HEK293 (cell line): ENCODE data around the gene RRBP1.

ENCODE experiments used
- CTCF ChIA-PET: fragments of 350-600 bp; formaldehyde crosslinking; extraction: SDS; loops from one replicate; lab custom pipeline; 2021; ENCODE audit warnings: antibody characterized with exemption; lab: Yijun Ruan, JAX
- POLR2A ChIA-PET: fragments of 300-600 bp; formaldehyde crosslinking; extraction: SDS; loops from one replicate; lab custom pipeline; 2020; ENCODE audit warnings: antibody characterized with exemption, inconsistent platforms; lab: Yijun Ruan, JAX
- H3K27ac ChIP-seq: fragments of 200-500 bp; sonication (Bioruptor generic); 2 replicates; pipeline ENCODE4 v1.5.1; 2014; ENCODE audit warnings: low read depth, low read length, control low read depth, inconsistent platforms; ENCODE audit errors: extremely low read depth
- H3K36me3 ChIP-seq, 2 experiments: fragments of 200-500 bp in 1 of 2; sonication (Bioruptor generic) in 1 of 2; 1 replicate in 1 of 2; 2 replicates in 1 of 2; pipeline ENCODE4 v1.5.1; 2014 to 2017; ENCODE audit warnings: inconsistent platforms in 2 of 2, low read length in 2 of 2; ENCODE audit not compliant: control insufficient read depth in 2 of 2, insufficient read depth in 1 of 2
- H3K4me1 ChIP-seq: fragments of 200-500 bp; sonication (Bioruptor generic); 2 replicates; pipeline ENCODE4 v1.5.1; 2014; ENCODE audit warnings: mild to moderate bottlenecking, low read length, inconsistent platforms; ENCODE audit not compliant: control insufficient read depth, insufficient read depth
- H3K4me3 ChIP-seq: 2 replicates; pipeline ENCODE4 v1.5.1; 2011; ENCODE audit warnings: low read depth, mild to moderate bottlenecking, control low read depth, low read length, moderate library complexity
- H3K9me3 ChIP-seq: fragments of 200-500 bp; sonication (Bioruptor generic); 2 replicates; pipeline ENCODE4 v1.5.1; 2014; ENCODE audit warnings: low read depth, low read length, inconsistent platforms; ENCODE audit not compliant: control insufficient read depth, insufficient read depth
- GFI1B ChIP-seq: fragments of 450-650 bp; formaldehyde crosslinking; IDR thresholded peaks from 2 replicates; pipeline ENCODE4 v1.5.1; 2016; ENCODE audit warnings: missing biosample characterization, missing genetic modification characterization
- PRDM4 ChIP-seq: fragments of 450-650 bp; formaldehyde crosslinking; IDR thresholded peaks from 2 replicates; pipeline ENCODE4 v1.5.1; 2017; ENCODE audit warnings: missing biosample characterization, missing genetic modification characterization
- SCRT2 ChIP-seq: fragments of 450-650 bp; formaldehyde crosslinking; IDR thresholded peaks from 2 replicates; pipeline ENCODE4 v1.5.1; 2016; ENCODE audit warnings: missing biosample characterization, missing genetic modification characterization
- SETDB1 ChIP-seq: IDR thresholded peaks from one replicate; pipeline ENCODE4 v1.6.1; 2017; ENCODE audit warnings: mild to moderate bottlenecking, low read length, moderate library complexity, mixed read lengths; ENCODE audit not compliant: insufficient read length
- SP3 ChIP-seq: fragments of 450-650 bp; formaldehyde crosslinking; IDR thresholded peaks from 2 replicates; pipeline ENCODE4 v1.5.1; 2016; ENCODE audit warnings: missing biosample characterization, missing genetic modification characterization
- SP7 ChIP-seq: fragments of 450-650 bp; formaldehyde crosslinking; IDR thresholded peaks from 2 replicates; pipeline ENCODE4 v1.5.1; 2016; ENCODE audit warnings: missing biosample characterization, missing genetic modification characterization
- YY1 ChIP-seq: fragments of 450-650 bp; formaldehyde crosslinking; IDR thresholded peaks from 2 replicates; pipeline ENCODE4 v1.5.1; 2018; ENCODE audit warnings: missing biosample characterization, missing genetic modification characterization
- ZBTB17 ChIP-seq: fragments of 450-650 bp; formaldehyde crosslinking; IDR thresholded peaks from 2 replicates; pipeline ENCODE4 v1.5.1; 2016; ENCODE audit warnings: missing biosample characterization, missing genetic modification characterization
- ZBTB26 ChIP-seq: fragments of 450-650 bp; formaldehyde crosslinking; optimal IDR thresholded peaks from 2 replicates; pipeline ENCODE3; 2016; ENCODE audit warnings: missing biosample characterization, mild to moderate bottlenecking, missing genetic modification characterization
- ZFP3 ChIP-seq: fragments of 450-650 bp; formaldehyde crosslinking; IDR thresholded peaks from 2 replicates; pipeline ENCODE4 v1.5.1; 2016; ENCODE audit warnings: low read depth, missing biosample characterization, missing genetic modification characterization
- ZIC2 ChIP-seq: fragments of 450-650 bp; formaldehyde crosslinking; IDR thresholded peaks from 2 replicates; pipeline ENCODE4 v1.5.1; 2016; ENCODE audit warnings: missing biosample characterization, missing genetic modification characterization
- ZNF121 ChIP-seq: fragments of 450-650 bp; formaldehyde crosslinking; IDR thresholded peaks from 2 replicates; pipeline ENCODE4 v1.5.1; 2016; ENCODE audit warnings: missing biosample characterization, missing genetic modification characterization
- ZNF169 ChIP-seq: fragments of 450-650 bp; formaldehyde crosslinking; IDR thresholded peaks from 2 replicates; pipeline ENCODE4 v1.5.1; 2016; ENCODE audit warnings: missing biosample characterization, missing genetic modification characterization
- ZNF19 ChIP-seq: fragments of 450-650 bp; formaldehyde crosslinking; IDR thresholded peaks from 2 replicates; pipeline ENCODE4; 2016; ENCODE audit warnings: missing biosample characterization, missing genetic modification characterization, low read depth
- ZNF391 ChIP-seq: fragments of 450-650 bp; formaldehyde crosslinking; IDR thresholded peaks from 2 replicates; pipeline ENCODE4 v1.5.1; 2016; ENCODE audit warnings: low read depth, missing biosample characterization, missing genetic modification characterization, borderline replicate concordance
- ZNF404 ChIP-seq: fragments of 450-650 bp; formaldehyde crosslinking; IDR thresholded peaks from 2 replicates; pipeline ENCODE4 v1.5.1; 2017; ENCODE audit warnings: missing biosample characterization, missing genetic modification characterization
- ZNF423 ChIP-seq: fragments of 450-650 bp; formaldehyde crosslinking; IDR thresholded peaks from 2 replicates; pipeline ENCODE4 v1.5.1; 2016; ENCODE audit warnings: missing biosample characterization, missing genetic modification characterization
- ZNF449 ChIP-seq: fragments of 450-650 bp; formaldehyde crosslinking; IDR thresholded peaks from 2 replicates; pipeline ENCODE4 v1.5.1; 2017; ENCODE audit warnings: missing biosample characterization, mild to moderate bottlenecking, missing genetic modification characterization, moderate library complexity
- ZNF645 ChIP-seq: fragments of 450-650 bp; formaldehyde crosslinking; IDR thresholded peaks from 2 replicates; pipeline ENCODE4; 2016; ENCODE audit warnings: missing biosample characterization, missing genetic modification characterization
- ZNF704 ChIP-seq: fragments of 450-650 bp; formaldehyde crosslinking; IDR thresholded peaks from 2 replicates; pipeline ENCODE4 v1.5.1; 2016; ENCODE audit warnings: missing biosample characterization, missing genetic modification characterization
- ZNF785 ChIP-seq: fragments of 450-650 bp; formaldehyde crosslinking; IDR thresholded peaks from 2 replicates; pipeline ENCODE4 v1.5.1; 2016; ENCODE audit warnings: missing biosample characterization, missing genetic modification characterization
- ZSCAN18 ChIP-seq: fragments of 450-650 bp; formaldehyde crosslinking; IDR thresholded peaks from 2 replicates; pipeline ENCODE4 v1.5.1; 2016; ENCODE audit warnings: missing biosample characterization, missing genetic modification characterization

The RRBP1 gene

GRCh38 chr20:17671011-17671410, 11.0 kb downstream of the RRBP1 start:
- no peaks in the 10 kb centered on the region for H3K9me3 ChIP-seq
- CTCF ChIA-PET: no interaction called here
- H3K27ac ChIP-seq: no peak overlapping the region
- POLR2A ChIA-PET: interaction anchor here (0.7 kb wide), 1 partner anchor 11 kb away, joined by 3 read pairs; no protein-coding TSS in a partner anchor
- no peaks in the 10 kb centered on the region for H3K4me1 ChIP-seq
- H3K36me3 ChIP-seq: peaks cover 0 to 25% of the 10 kb centered on the region in 2 experiments; a peak in 1 of 3 replicates
- TF ChIP-seq ZBTB17 (tag by site-specific recombination) (no peak), SETDB1 (no peak), ZNF645 (tag by site-specific recombination) (no peak)
- no peak overlapping the region for H3K4me3 ChIP-seq

GRCh38 chr20:17669306-17669931, 12.6 kb downstream of the RRBP1 start:
- no peaks in the 10 kb centered on the region for H3K4me1 ChIP-seq
- TF ChIP-seq ZNF704 (tag by site-specific recombination) (no peak), ZNF19 (tag by site-specific recombination) (no peak), ZNF785 (no peak), ZNF423 (tag by site-specific recombination) (no peak), YY1 (tag by site-specific recombination) (no peak), ZBTB26 (tag by site-specific recombination) (no peak), ZIC2 (tag by site-specific recombination) (no peak), SCRT2 (tag by site-specific recombination) (no peak), ZNF121 (tag by site-specific recombination) (no peak), ZNF169 (tag by site-specific recombination) (no peak), PRDM4 (tag by site-specific recombination) (no peak), SP7 (no peak), GFI1B (no peak), ZNF404 (tag by site-specific recombination) (no peak), ZNF449 (tag by site-specific recombination) (no peak), ZNF391 (tag by site-specific recombination) (no peak), SP3 (tag by site-specific recombination) (no peak), ZFP3 (tag by site-specific recombination) (no peak), ZSCAN18 (tag by site-specific recombination) (no peak)
- H3K27ac ChIP-seq: no peak overlapping the region
- ChIA-PET CTCF (no interaction called here), POLR2A (no interaction called here)
- H3K4me3 ChIP-seq: no peak overlapping the region
- peaks cover 0 to 12% of the 10 kb centered on the region in 2 experiments; a peak in 1 of 3 replicates for H3K36me3 ChIP-seq
- no peaks in the 10 kb centered on the region for H3K9me3 ChIP-seq
